GM10266 (cell line): ENCODE data around the gene EHBP1.

Experiments
- DNase-seq: peaks from one replicate; pipeline ENCODE4 v3.0.0; 2012; ENCODE audit errors: extremely low spot score
- TF ChIP-seq, protein P1 (sequence below): IDR thresholded peaks from 2 replicates; pipeline ENCODE4 v1.5.1; 2012; ENCODE audit warnings: mild to moderate bottlenecking, low read depth; ENCODE audit not compliant: control insufficient read depth, insufficient read depth; ENCODE audit errors: missing control alignments

EHBP1 gene

DNA sequence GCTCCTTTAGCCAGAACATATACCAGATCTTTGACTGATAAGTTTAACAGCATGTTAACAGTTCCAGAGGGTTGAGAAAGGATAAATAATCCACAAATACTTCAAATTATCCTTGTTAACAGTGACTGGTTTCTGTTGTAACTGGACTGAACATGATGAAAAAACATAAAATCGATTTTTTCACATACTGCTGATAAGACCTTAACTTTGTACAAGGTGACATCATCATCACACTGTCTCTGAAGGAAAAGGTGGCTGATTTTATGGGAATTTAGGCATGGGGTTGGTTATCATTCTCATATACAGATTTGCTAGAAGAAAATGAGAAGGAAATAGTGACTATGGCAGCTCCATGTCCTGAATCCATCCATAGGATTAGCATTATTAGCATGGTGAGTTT, 381.2 kb downstream of the EHBP1 start:
- no peak for DNase-seq
- TF ChIP-seq, protein P1, sequence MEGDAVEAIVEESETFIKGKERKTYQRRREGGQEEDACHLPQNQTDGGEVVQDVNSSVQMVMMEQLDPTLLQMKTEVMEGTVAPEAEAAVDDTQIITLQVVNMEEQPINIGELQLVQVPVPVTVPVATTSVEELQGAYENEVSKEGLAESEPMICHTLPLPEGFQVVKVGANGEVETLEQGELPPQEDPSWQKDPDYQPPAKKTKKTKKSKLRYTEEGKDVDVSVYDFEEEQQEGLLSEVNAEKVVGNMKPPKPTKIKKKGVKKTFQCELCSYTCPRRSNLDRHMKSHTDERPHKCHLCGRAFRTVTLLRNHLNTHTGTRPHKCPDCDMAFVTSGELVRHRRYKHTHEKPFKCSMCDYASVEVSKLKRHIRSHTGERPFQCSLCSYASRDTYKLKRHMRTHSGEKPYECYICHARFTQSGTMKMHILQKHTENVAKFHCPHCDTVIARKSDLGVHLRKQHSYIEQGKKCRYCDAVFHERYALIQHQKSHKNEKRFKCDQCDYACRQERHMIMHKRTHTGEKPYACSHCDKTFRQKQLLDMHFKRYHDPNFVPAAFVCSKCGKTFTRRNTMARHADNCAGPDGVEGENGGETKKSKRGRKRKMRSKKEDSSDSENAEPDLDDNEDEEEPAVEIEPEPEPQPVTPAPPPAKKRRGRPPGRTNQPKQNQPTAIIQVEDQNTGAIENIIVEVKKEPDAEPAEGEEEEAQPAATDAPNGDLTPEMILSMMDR = no peak

DNA sequence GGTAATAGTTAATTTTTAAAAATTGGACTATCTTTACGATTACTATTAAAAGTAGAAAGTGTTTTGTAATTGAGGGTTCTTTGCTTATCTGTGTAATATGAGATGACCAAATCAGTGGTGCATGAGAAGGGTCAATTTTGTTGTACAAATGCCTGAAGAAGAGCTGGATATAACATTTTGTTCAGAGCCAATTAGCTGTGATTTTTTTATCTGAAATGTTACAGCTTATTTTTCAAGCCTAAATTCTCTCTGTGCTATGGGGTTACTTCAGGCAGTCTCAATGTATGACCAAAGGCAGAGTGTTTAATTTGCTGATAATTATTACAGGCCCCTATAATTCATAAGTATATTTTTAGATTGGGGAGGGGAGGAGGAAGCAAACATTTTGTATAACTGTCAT, 386.9 kb downstream of the EHBP1 start:
- TF ChIP-seq, protein P1 = no peak
- DNase-seq = no peak

DNA sequence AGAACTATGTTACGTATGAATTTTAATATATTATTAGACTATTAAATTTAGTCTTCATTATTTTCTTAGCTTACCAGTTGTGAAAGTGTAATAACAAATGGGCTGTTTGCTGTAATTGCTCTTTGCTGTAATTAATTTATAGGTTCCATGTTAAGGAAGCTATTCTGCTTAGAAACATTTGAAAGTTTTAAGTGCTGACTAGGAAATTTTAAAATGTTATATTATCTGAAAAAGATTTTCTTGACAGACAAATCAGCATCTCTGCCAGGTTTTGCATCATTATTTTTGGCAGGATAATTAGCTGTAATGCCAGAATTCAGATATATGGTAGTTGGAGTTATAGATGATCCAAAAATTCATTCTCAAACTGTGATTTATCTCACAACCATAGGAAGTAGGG, 387.3 kb downstream of the EHBP1 start:
- TF ChIP-seq, protein P1 = no peak

DNA sequence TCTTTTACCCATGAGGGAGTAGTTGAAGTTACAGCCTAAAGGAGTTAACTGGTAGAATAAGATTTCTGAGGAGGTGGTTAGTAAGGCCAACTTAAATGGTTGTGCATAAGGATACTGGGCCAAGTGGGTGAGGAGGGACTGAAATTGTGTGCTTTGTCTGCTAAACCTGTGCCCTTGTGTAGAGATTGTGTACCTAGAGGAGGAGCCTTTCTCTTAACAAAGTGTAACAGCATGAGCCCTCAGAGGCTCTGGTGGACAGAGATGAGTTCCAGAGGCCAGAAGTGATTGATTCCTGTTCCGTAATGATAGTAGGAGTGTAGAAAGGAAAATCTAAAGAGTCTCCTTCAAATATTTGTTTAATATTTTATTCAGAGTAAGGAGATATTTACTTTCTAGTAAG, 388.0 kb downstream of the EHBP1 start:
- TF ChIP-seq, protein P1 = no peak
- no peak for DNase-seq

More for the DNA sequence above, 387.3 kb downstream of the EHBP1 start:
- no peak for DNase-seq
